ENCODE results near the gene ELFN1.

Gene ELFN1

GRCh38 chr7:1737956-1738355, 67.9 kb downstream of the ELFN1 start:
- TF ChIP-seq EZH2phosphoT487 (conservative IDR thresholded peaks at IDR 0.05; ENCODE audit: low read length) (no peak), CTCF (IDR thresholded peaks at IDR 0.05; ENCODE audit: insufficient read depth, low read length, poor library complexity, severe bottlenecking) (no peak)
- Histone ChIP-seq H2AFZ (ENCODE audit: low read depth, low read length, severe bottlenecking) (no peak overlapping the region), H3K4me3 (ENCODE audit: insufficient read depth, low read length, poor library complexity, severe bottlenecking) (no peak overlapping the region), H3K27ac (ENCODE audit: low read depth, low read length) (no peak overlapping the region), H3K4me2 (ENCODE audit: low read depth, low read length, poor library complexity, severe bottlenecking) (no peak overlapping the region), H3K9me3 (ENCODE audit: insufficient read depth, low read length) (no peaks in the 10 kb centered on the region), H4K20me1 (ENCODE audit: low read depth, low read length) (no peaks in the 10 kb centered on the region), H3K9me2 (replicated peaks; ENCODE audit: insufficient read depth, low read length) (no peaks in the 10 kb centered on the region), H3K9ac (ENCODE audit: low read length) (no peak overlapping the region), H3K79me2 (ENCODE audit: insufficient read depth, low read length) (no peaks in the 10 kb centered on the region), H3K36me3 (ENCODE audit: low read length) (no peaks in the 10 kb centered on the region), H3F3A (ENCODE audit: insufficient read depth) (no peaks in the 10 kb centered on the region), H3K27me3 (ENCODE audit: low read length) (no peaks in the 10 kb centered on the region)

GRCh38 chr7:1738511-1738910, 68.4 kb downstream of the ELFN1 start:
- Histone ChIP-seq H3F3A (ENCODE audit: insufficient read depth) (no peaks in the 10 kb centered on the region), H3K9ac (ENCODE audit: low read length) (no peak overlapping the region), H3K9me3 (ENCODE audit: insufficient read depth, low read length) (no peaks in the 10 kb centered on the region), H3K27me3 (ENCODE audit: low read length) (no peaks in the 10 kb centered on the region), H3K79me2 (ENCODE audit: insufficient read depth, low read length) (no peaks in the 10 kb centered on the region), H2AFZ (ENCODE audit: low read depth, low read length, severe bottlenecking) (no peak overlapping the region), H3K4me2 (ENCODE audit: low read depth, low read length, poor library complexity, severe bottlenecking) (no peak overlapping the region), H3K4me3 (ENCODE audit: insufficient read depth, low read length, poor library complexity, severe bottlenecking) (no peak overlapping the region), H3K9me2 (replicated peaks; ENCODE audit: insufficient read depth, low read length) (no peaks in the 10 kb centered on the region), H4K20me1 (ENCODE audit: low read depth, low read length) (no peaks in the 10 kb centered on the region), H3K27ac (ENCODE audit: low read depth, low read length) (no peak overlapping the region), H3K36me3 (ENCODE audit: low read length) (no peaks in the 10 kb centered on the region)
- TF ChIP-seq CTCF (IDR thresholded peaks at IDR 0.05; ENCODE audit: insufficient read depth, low read length, poor library complexity, severe bottlenecking), result no peak
- TF ChIP-seq EZH2phosphoT487 (conservative IDR thresholded peaks at IDR 0.05; ENCODE audit: low read length), result no peak

- Histone ChIP-seq H3K27me3 (ENCODE audit: low read length) (no peaks in the 10 kb centered on the region), H3K79me2 (ENCODE audit: insufficient read depth, low read length) (no peaks in the 10 kb centered on the region), H3K4me2 (ENCODE audit: low read depth, low read length, poor library complexity, severe bottlenecking) (no peak overlapping the region), H3K9ac (ENCODE audit: low read length) (no peak overlapping the region), H3F3A (ENCODE audit: insufficient read depth) (no peaks in the 10 kb centered on the region), H3K9me3 (ENCODE audit: insufficient read depth, low read length) (no peaks in the 10 kb centered on the region), H3K27ac (ENCODE audit: low read depth, low read length) (no peak overlapping the region), H3K36me3 (ENCODE audit: low read length) (no peaks in the 10 kb centered on the region), H2AFZ (ENCODE audit: low read depth, low read length, severe bottlenecking) (no peak overlapping the region), H3K4me3 (ENCODE audit: insufficient read depth, low read length, poor library complexity, severe bottlenecking) (no peak overlapping the region), H3K9me2 (replicated peaks; ENCODE audit: insufficient read depth, low read length) (no peaks in the 10 kb centered on the region), H4K20me1 (ENCODE audit: low read depth, low read length) (no peaks in the 10 kb centered on the region)
- TF ChIP-seq CTCF (IDR thresholded peaks at IDR 0.05; ENCODE audit: insufficient read depth, low read length, poor library complexity, severe bottlenecking), result no peak
- TF ChIP-seq EZH2phosphoT487 (conservative IDR thresholded peaks at IDR 0.05; ENCODE audit: low read length), result no peak
Measured at GRCh38 chr7:1738956-1739355, 68.9 kb downstream of the ELFN1 start.
